CD4-positive, alpha-beta memory T cell (primary cell): ENCODE data around the gene NCK2. TPM values are rescaled to one million over a fixed set of nuclear protein-coding genes. Genes with fewer than 3 reads are reported as not detected.

Source experiments
- CTCF ChIA-PET: fragments of 350-600 bp; sonication (Branson Sonifier 250); formaldehyde crosslinking; loops from one replicate; lab custom pipeline; 2021; ENCODE audit warnings: inconsistent platforms; ENCODE audit not compliant: partially characterized antibody; lab: Charles Lee
- POLR2A ChIA-PET: fragments of 350-600 bp; sonication (Branson Sonifier 250); formaldehyde crosslinking; loops from one replicate; lab custom pipeline; 2021; ENCODE audit not compliant: partially characterized antibody; lab: Charles Lee
- DNase-seq, 5 donors: peaks; one replicate each; pipeline versions ENCODE4 v3.0.0 to v3.0.0-alpha.2; 2020 to 2022; ENCODE audit warnings: mixed read lengths in 1 of 5
- H3K27ac ChIP-seq: one replicate; pipeline ENCODE4 v1.7.0; 2013; ENCODE audit warnings: low read depth, low read length
- H3K27me3 ChIP-seq: 2 replicates; pipeline ENCODE4 v1.7.0; 2013; ENCODE audit warnings: mild to moderate bottlenecking, low read length, moderate library complexity; ENCODE audit not compliant: insufficient read depth
- H3K36me3 ChIP-seq: 2 replicates; pipeline ENCODE4 v1.7.0; 2013; ENCODE audit warnings: mild to moderate bottlenecking, low read length, moderate library complexity; ENCODE audit not compliant: insufficient read depth
- H3K4me1 ChIP-seq: 2 replicates; pipeline ENCODE4 v1.7.0; 2013; ENCODE audit warnings: mild to moderate bottlenecking, low read length, moderate library complexity; ENCODE audit not compliant: insufficient read depth
- H3K4me3 ChIP-seq, 2 donors: one replicate each; pipeline ENCODE4 v1.7.0; 2013; ENCODE audit warnings: low read length in 2 of 2, mild to moderate bottlenecking in 1 of 2
- H3K9me3 ChIP-seq, 2 donors: one replicate each; pipeline ENCODE4 v1.7.0; 2013; ENCODE audit warnings: low read length in 2 of 2, control low read depth in 1 of 2; ENCODE audit not compliant: control insufficient read depth in 1 of 2
- H3K27ac Mint-ChIP-seq, 7 donors: one replicate each; pipeline ENCODE4 v1.8.0; 2020 to 2021; ENCODE audit warnings: mixed read lengths in 7 of 7, mild to moderate bottlenecking in 6 of 7, inconsistent platforms in 3 of 7, moderate library complexity in 3 of 7
- H3K27me3 Mint-ChIP-seq, 2 donors: one replicate each; pipeline ENCODE4 v1.8.0; 2020 to 2021; ENCODE audit warnings: mixed read lengths in 2 of 2
- H3K36me3 Mint-ChIP-seq, 2 donors: one replicate each; pipeline ENCODE4 v1.8.0; 2020 to 2021; ENCODE audit warnings: mixed read lengths in 2 of 2, inconsistent platforms in 1 of 2, mild to moderate bottlenecking in 1 of 2
- H3K4me1 Mint-ChIP-seq, 4 donors: one replicate each; pipeline ENCODE4 v1.8.0; 2020 to 2021; ENCODE audit warnings: mixed read lengths in 4 of 4, mild to moderate bottlenecking in 1 of 4
- H3K4me3 Mint-ChIP-seq, 8 donors: one replicate each; pipeline ENCODE4 v1.8.0; 2020 to 2021; ENCODE audit warnings: mixed read lengths in 8 of 8, mild to moderate bottlenecking in 7 of 8, moderate library complexity in 6 of 8, inconsistent platforms in 3 of 8
- H3K9me3 Mint-ChIP-seq, 8 donors: one replicate each; pipeline ENCODE4 v1.8.0; 2020 to 2021; ENCODE audit warnings: mixed read lengths in 8 of 8, mild to moderate bottlenecking in 5 of 8, inconsistent platforms in 3 of 8, moderate library complexity in 1 of 8
- intact Hi-C: fragments of 100-400 bp; cut with micrococcal nuclease; formaldehyde crosslinking; loops from one replicate; pipeline ENCODE4 v1.15.1; 2023
- polyA plus RNA-seq, 2 donors: library from polyadenylated mRNA; unstranded; fragments of 300-500 nt; fragmentation: Illumina TruSeq; gene quantifications; one replicate each; pipeline ENCODE4 v1.2.3, GENCODE V29; 2021
- total RNA-seq, 2 experiments: library from RNA; stranded (reverse); gene quantifications; one replicate each; pipeline ENCODE4 v1.2.3, GENCODE V29; 2021

The NCK2 gene
- total and polyA plus RNA-seq, 4 experiments from 2014 or later, result 58.0 to 98.6 (median 87.3) TPM

DNA sequence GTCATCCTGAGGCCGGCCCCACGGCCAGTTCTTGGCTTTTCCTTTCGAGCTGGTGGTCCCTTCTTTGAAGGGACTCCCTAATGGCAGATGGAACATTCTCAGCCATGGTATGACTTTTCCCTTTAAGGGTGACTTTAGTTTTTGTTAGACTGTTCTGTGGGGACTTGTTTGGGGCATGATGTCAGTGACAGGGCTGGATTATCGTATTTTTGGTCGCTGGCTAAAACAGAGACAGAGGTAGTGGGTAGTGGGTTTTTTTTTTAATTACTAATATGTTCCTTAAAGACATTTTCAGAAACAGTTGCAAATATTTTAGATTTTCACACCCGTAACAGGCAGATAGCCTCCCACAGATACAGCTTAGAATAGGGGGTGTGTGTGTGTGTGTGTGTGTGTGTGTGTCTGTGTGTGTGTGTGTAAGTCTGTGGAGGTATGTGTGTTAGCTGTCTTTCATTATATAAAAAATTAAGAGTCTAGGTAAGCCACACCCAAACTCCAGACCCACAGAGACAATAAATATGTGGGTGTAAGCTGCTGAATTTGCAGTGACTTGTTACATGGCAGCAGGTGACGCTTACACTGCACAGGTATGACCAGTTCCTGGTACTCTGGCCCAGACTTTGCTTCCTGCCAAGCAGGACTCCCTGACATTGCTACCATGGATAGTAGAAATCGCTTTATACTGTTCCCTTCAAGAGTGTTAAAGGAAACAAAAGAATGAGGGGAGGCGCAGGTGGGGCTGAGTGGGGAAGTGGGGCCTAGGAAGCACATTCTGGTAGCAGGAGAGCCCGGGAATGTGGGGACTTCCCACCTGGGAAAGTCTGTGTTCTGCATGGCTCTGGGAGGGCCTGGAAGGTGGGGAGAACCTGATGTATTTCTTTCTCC lies 20.9 kb downstream of the NCK2 start:
- peaks cover 36 to 65% of the 10 kb centered on the region in 2 donors for H3K36me3 Mint-ChIP-seq

DNA sequence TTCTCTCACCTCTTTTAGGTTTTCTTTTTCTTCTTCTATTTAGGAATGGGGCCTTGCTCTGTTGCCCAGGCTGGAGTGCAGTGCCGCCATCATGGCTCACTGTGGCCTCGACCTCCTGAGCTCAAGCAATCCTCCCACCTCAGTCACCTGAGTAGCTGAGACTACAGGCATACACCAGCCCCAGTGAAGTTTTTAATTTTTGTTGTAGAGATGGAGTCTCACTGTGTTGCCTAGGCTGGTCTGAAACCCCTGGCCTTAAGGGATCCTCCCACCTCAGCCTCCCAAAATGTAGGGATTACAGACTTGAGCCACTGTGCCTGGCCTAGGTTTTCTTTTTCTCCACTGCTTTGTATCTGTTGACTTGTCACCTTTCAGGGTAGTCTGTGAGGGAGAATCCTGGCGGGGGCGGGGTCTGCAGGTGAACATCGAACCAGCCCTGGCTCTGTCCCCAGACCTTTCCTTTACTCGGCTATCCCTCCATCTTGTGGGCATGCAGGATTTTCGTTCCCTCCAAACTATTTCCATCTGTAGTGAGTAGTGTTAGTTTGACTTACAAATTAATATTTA lies 21.7 kb downstream of the NCK2 start:
- Histone ChIP-seq H3K27ac (peak overlapping the region; percentile 41), H3K36me3 (peaks cover 3% of the 10 kb centered on the region), H3K9me3 (no peaks in the 10 kb centered on the region), H3K4me3 (no peak overlapping the region), H3K27me3 (no peaks in the 10 kb centered on the region), H3K4me1 (peaks cover 100% of the 10 kb centered on the region)
- no peaks in the 10 kb centered on the region for H3K27me3 Mint-ChIP-seq
- peaks cover 71 to 100% (median 88%) of the 10 kb centered on the region in 4 donors for H3K4me1 Mint-ChIP-seq
- ChIA-PET CTCF (interaction anchor here (1.2 to 1.4 kb wide), 2 partner anchors 18 to 190 kb away, joined by 3 to 5 read pairs; no protein-coding TSS in a partner anchor), POLR2A (interaction anchor here (0.7 to 4.5 kb wide), 7 partner anchors 9 to 328 kb away, joined by 3 to 25 read pairs (median 5); no protein-coding TSS in a partner anchor)
- H3K9me3 Mint-ChIP-seq, result peaks cover 0 to 4% (median 0%) of the 10 kb centered on the region in 8 donors
- H3K4me3 Mint-ChIP-seq, result peak overlapping the region in 5 of 8 donors; percentile 25 to 70 (median 62)
- H3K36me3 Mint-ChIP-seq, result peaks cover 36 to 65% of the 10 kb centered on the region in 2 donors
- DNase-seq, result no peak
- H3K27ac Mint-ChIP-seq, result peak overlapping the region; percentile 88 to 95 (median 91)
- intact Hi-C loops, result loop anchor here (2.0 kb wide), 1 partner anchor 14 kb away; no protein-coding TSS in a partner anchor

More for the DNA sequence above, 20.9 kb downstream of the NCK2 start:
- Histone ChIP-seq H3K9me3 (no peaks in the 10 kb centered on the region), H3K27me3 (no peaks in the 10 kb centered on the region), H3K36me3 (peaks cover 3% of the 10 kb centered on the region), H3K4me1 (peaks cover 100% of the 10 kb centered on the region), H3K4me3 (no peak overlapping the region), H3K27ac (peak overlapping the region; percentile 41)
- Mint-ChIP-seq H3K9me3 (peaks cover 0 to 4% (median 0%) of the 10 kb centered on the region in 8 donors), H3K4me3 (peak overlapping the region in 7 of 8 donors; percentile 21 to 72 (median 47)), H3K4me1 (peaks cover 76 to 100% (median 89%) of the 10 kb centered on the region in 4 donors), H3K27me3 (no peaks in the 10 kb centered on the region), H3K27ac (peak overlapping the region; percentile 86 to 95 (median 91))
- DNase-seq, result peak in 3 of 5 donors; percentile 37 to 71 (median 43)
- ChIA-PET CTCF (interaction anchor here (0.7 to 1.4 kb wide), 3 partner anchors 10 to 189 kb away, joined by 3 to 5 read pairs (median 4); no protein-coding TSS in a partner anchor), POLR2A (interaction anchor here (0.7 to 4.5 kb wide), 7 partner anchors 8 to 329 kb away, joined by 3 to 25 read pairs (median 5); no protein-coding TSS in a partner anchor)
- intact Hi-C loops, result loop anchor here (2.0 kb wide), 1 partner anchor 15 kb away; no protein-coding TSS in a partner anchor

DNA sequence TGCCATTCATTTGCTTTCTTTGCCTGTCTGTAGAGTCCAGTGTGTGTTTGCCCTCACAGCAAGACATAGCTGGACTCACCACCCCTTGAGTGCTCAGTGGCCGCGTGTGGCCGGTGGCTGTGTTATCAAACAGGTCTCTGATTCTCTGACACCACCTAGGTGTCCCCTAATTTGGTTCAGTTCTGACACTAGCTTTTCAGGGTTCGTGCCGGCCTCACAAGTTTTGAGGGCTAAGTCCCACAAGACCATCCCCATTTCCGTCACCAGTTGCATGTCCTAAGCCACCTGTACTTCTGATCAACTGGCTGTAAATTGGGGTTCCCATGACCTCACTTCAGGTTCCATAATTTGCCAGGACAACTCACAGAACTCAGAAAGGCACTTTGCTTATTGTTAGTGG lies 23.5 kb downstream of the NCK2 start:
- no peaks in the 10 kb centered on the region for H3K27me3 ChIP-seq
- Mint-ChIP-seq H3K4me1 (peaks cover 73 to 100% (median 90%) of the 10 kb centered on the region in 4 donors), H3K27me3 (no peaks in the 10 kb centered on the region), H3K27ac (peak overlapping the region in 6 of 7 donors; percentile 48 to 92 (median 84)), H3K4me3 (peak overlapping the region in 2 of 8 donors; percentile 67 to 75), H3K36me3 (peaks cover 43 to 68% of the 10 kb centered on the region in 2 donors), H3K9me3 (peaks cover 0 to 4% (median 0%) of the 10 kb centered on the region in 8 donors)
- H3K9me3 ChIP-seq, result no peaks in the 10 kb centered on the region
- CTCF ChIA-PET, result interaction anchor here (1.1 to 2.5 kb wide), 7 partner anchors 10 to 151 kb away, joined by 3 to 8 read pairs (median 3); no protein-coding TSS in a partner anchor
- H3K4me1 ChIP-seq, result peaks cover 100% of the 10 kb centered on the region
- H3K4me3 ChIP-seq, result no peak overlapping the region
- intact Hi-C loops, result no loop called here
- POLR2A ChIA-PET, result interaction anchor here (0.6 to 4.5 kb wide), 7 partner anchors 10 to 326 kb away, joined by 3 to 25 read pairs (median 3); no protein-coding TSS in a partner anchor
- H3K27ac ChIP-seq, result peak overlapping the region; percentile 41
- DNase-seq, result no peak
- peaks cover 11% of the 10 kb centered on the region for H3K36me3 ChIP-seq

DNA sequence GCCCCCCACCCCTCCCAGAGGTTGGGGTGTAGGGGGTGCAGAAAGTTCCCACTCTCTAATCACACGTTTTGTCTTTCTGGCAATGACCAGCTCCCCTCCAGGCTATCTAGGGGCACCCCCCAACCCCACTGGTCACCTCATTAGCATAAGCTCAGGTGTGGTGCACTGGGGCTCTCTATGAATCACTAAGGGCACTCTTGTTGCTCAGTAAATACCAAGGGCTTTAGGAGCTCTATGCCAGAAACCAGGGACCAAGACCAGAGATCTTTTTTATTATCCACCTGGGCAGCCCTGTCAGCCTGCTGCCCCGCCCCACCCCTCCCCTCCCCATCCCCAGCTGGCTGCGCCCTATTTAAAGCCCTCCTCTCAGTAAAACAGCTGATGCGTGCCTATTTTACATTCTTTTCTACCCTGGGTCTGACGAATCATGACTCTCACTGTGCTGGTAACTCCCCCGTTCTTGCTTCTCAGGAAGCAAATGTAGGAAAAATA lies 24.3 kb downstream of the NCK2 start:
- Mint-ChIP-seq H3K27me3 (no peaks in the 10 kb centered on the region), H3K36me3 (peaks cover 50 to 71% of the 10 kb centered on the region in 2 donors), H3K27ac (peak overlapping the region; percentile 61 to 92 (median 85)), H3K4me3 (peak overlapping the region in 7 of 8 donors; percentile 11 to 80 (median 67)), H3K9me3 (peaks cover 0 to 4% (median 0%) of the 10 kb centered on the region in 8 donors), H3K4me1 (peaks cover 78 to 100% (median 92%) of the 10 kb centered on the region in 4 donors)
- Histone ChIP-seq H3K27me3 (no peaks in the 10 kb centered on the region), H3K36me3 (peaks cover 16% of the 10 kb centered on the region), H3K9me3 (no peaks in the 10 kb centered on the region), H3K27ac (peak overlapping the region; percentile 9), H3K4me1 (peaks cover 100% of the 10 kb centered on the region), H3K4me3 (no peak overlapping the region)
- intact Hi-C loops, result no loop called here
- ChIA-PET POLR2A (interaction anchor here (0.9 to 4.5 kb wide), 3 partner anchors 9 to 23 kb away, joined by 3 to 25 read pairs (median 3); no protein-coding TSS in a partner anchor), CTCF (interaction anchor here (1.1 to 2.5 kb wide), 6 partner anchors 9 to 150 kb away, joined by 3 to 8 read pairs (median 3); no protein-coding TSS in a partner anchor)
- no peak for DNase-seq

DNA sequence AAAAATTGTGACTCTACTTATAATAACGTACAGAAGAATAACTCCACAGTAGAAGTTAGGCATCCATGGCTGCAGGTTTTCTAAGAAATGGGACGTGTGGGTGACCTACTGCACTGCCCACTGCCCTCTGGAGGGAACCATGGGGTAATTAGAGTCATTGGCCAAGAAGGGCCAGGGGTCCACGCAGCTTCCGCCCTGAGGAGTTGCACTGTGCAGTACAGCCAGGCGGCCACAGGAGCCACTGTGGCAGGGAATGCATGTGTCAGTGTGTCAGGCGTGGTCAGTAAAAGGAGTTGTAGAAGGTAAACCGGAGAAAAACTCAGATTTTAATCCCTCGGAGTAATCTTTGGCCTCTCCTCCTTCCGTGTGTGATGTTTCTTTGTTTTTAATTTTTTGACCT lies 24.8 kb downstream of the NCK2 start:
- peaks cover 53 to 70% of the 10 kb centered on the region in 2 donors for H3K36me3 Mint-ChIP-seq
- H3K9me3 ChIP-seq, result no peaks in the 10 kb centered on the region
- H3K4me1 Mint-ChIP-seq, result peaks cover 78 to 100% (median 92%) of the 10 kb centered on the region in 4 donors
- peak overlapping the region in 7 of 8 donors; percentile 11 to 80 (median 67) for H3K4me3 Mint-ChIP-seq
- peaks cover 0 to 4% (median 0%) of the 10 kb centered on the region in 8 donors for H3K9me3 Mint-ChIP-seq
- peaks cover 100% of the 10 kb centered on the region for H3K4me1 ChIP-seq
- peak overlapping the region; percentile 61 to 92 (median 85) for H3K27ac Mint-ChIP-seq
- no peaks in the 10 kb centered on the region for H3K27me3 Mint-ChIP-seq
- intact Hi-C loops, result no loop called here
- H3K27me3 ChIP-seq, result no peaks in the 10 kb centered on the region
- ChIA-PET POLR2A (interaction anchor here (0.9 to 4.5 kb wide), 3 partner anchors 9 to 23 kb away, joined by 3 to 25 read pairs (median 3); no protein-coding TSS in a partner anchor), CTCF (interaction anchor here (1.1 to 2.5 kb wide), 3 partner anchors 17 to 28 kb away, joined by 3 to 8 read pairs (median 5); no protein-coding TSS in a partner anchor)
- H3K4me3 ChIP-seq, result no peak overlapping the region
- no peak for DNase-seq
- peak overlapping the region; percentile 9 for H3K27ac ChIP-seq
- H3K36me3 ChIP-seq, result peaks cover 16% of the 10 kb centered on the region

DNA sequence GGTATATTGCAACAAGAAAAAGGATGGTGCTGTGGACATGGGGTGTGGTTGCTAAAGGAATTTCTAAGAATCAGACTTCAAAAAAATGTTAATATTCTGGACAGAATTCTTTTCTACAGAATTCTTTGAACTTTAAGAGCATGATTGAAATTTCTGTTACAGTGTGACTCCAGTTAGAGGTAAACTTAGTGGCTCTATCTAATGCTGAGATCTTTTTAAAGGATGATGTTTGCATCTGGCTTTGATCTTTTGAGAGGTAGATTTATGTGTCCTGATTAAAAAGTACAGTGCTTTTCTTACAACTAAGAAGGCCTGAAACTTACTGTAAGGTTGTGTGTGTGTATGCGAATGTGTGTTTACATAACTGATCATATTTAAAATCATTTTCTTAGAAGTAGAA lies 25.4 kb downstream of the NCK2 start:
- peak overlapping the region; percentile 54 to 92 (median 85) for H3K27ac Mint-ChIP-seq
- H3K4me1 Mint-ChIP-seq, result peaks cover 77 to 100% (median 91%) of the 10 kb centered on the region in 4 donors
- peaks cover 16% of the 10 kb centered on the region for H3K36me3 ChIP-seq
- H3K4me1 ChIP-seq, result peaks cover 100% of the 10 kb centered on the region
- POLR2A ChIA-PET, result interaction anchor here (1.2 kb wide), 1 partner anchor 14 kb away, joined by 3 read pairs; no protein-coding TSS in a partner anchor
- H3K27ac ChIP-seq, result peak overlapping the region; percentile 18
- no peaks in the 10 kb centered on the region for H3K27me3 ChIP-seq
- H3K9me3 Mint-ChIP-seq, result peaks cover 0 to 4% (median 0%) of the 10 kb centered on the region in 8 donors
- DNase-seq, result peak in 1 of 5 donors; percentile 44
- intact Hi-C loops, result no loop called here
- H3K27me3 Mint-ChIP-seq, result no peaks in the 10 kb centered on the region
- peak overlapping the region; percentile 33 to 80 (median 68) for H3K4me3 Mint-ChIP-seq
- CTCF ChIA-PET, result no interaction called here
- peaks cover 53 to 66% of the 10 kb centered on the region in 2 donors for H3K36me3 Mint-ChIP-seq
- H3K4me3 ChIP-seq, result no peak overlapping the region
- no peaks in the 10 kb centered on the region for H3K9me3 ChIP-seq
